Stimulated activated CD8-positive, alpha-beta memory T cell treated with anti-CD3 and anti-CD28 coated beads, Interleukin-4, amount 100 ng/mL, for 48 hours (primary cell): ENCODE results near the gene GFAP.

Experiments
- DNase-seq: peaks from one replicate; pipeline ENCODE4 v3.0.0-alpha.2; 2020

Gene GFAP

DNA sequence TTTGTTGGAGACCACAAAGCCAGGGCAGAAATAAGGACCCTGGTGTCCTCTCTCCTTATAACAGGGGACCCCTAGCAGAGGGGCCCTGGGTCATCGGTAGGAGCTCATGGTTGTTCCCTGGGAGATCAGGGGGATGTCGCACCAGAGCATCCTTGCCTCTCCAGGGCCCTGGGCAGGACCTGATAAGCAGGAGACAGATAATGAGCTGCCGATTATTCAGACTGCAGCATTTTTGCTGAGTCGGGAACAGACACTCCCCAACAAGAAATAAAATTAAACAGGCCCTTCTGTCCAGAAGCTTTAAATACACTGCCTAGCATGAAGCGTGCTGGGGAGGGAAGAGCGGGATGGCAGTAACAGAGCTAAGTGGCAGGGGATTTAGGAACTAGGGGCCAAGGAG, 15.4 kb upstream of the GFAP start:
- DNase-seq: no peak

DNA sequence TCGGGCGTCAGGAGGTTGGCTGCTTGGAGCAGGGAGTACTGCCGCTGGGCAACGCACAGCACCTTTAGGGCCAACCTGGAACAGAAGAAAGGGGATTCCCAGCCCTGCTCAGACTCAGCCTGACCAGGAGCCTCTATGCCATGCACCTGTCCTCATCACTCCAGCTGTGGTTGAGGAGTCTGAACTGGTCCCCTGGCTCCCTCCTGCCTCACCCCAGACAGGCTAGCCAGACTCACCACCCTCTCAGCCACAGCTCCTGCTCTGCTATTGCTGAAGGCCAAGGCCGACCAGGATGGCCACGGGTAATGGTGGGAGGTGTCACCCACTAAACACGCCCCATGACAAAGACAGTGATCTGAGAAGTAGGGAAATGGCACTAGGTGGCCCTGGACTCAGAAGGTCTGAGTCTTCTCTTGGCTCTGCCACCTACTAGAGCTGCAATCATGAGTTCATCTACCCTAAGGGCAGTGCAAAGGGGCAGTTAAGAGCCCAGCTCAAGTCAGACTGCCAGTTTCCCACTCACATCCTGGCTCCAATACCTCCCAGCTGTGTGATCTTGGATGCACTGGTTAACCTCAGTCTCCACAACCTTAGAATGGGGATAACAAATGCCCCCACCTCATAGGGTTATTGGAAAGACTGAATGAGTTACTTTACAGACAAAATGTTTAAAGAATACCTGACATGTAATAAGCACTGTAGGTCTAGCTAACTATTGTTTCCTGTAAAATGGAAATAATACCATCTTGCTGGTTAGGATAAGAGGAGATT, 13.8 kb upstream of the GFAP start:
- no peak for DNase-seq

DNA sequence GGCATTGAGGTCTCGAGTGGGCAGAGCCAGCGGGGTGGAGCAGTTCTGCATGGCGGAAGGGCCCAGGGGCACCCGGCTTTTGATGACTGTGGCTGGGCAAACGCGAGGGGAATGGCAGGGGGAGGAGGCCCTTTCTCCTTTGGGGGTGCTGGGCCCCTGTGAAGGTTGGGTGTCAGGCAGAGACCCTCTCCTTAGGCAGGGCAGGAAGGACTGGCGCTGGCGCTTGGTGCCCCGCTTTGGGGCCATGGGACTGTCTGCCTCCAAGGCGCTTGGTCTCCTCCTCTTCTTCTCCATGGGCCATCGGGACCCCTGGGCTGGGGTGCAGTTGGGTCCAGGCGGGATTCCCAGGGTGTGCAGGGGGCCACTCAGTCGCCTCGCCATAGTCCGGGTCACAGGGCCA, 12.8 kb upstream of the GFAP start:
- no peak for DNase-seq

DNA sequence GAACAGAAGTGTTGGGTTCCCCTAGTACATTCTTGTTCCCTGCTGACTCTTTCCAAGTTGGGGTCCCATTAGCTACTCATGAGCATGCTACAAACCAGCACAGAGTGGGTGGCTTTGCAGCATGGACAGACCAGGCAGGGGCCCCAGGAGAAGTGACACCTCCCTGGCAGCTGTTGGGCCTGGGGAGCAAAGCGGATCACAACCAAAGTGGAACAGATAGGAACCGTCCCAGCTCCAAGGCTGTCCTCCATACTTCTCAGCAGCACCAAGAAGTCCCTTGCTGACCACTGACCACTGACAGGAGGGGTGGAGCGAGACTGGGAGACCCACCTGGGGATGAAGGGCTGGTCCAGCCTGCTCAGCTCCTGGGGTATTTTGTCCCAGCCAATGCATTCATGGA, 12.4 kb upstream of the GFAP start:
- no peak for DNase-seq

DNA sequence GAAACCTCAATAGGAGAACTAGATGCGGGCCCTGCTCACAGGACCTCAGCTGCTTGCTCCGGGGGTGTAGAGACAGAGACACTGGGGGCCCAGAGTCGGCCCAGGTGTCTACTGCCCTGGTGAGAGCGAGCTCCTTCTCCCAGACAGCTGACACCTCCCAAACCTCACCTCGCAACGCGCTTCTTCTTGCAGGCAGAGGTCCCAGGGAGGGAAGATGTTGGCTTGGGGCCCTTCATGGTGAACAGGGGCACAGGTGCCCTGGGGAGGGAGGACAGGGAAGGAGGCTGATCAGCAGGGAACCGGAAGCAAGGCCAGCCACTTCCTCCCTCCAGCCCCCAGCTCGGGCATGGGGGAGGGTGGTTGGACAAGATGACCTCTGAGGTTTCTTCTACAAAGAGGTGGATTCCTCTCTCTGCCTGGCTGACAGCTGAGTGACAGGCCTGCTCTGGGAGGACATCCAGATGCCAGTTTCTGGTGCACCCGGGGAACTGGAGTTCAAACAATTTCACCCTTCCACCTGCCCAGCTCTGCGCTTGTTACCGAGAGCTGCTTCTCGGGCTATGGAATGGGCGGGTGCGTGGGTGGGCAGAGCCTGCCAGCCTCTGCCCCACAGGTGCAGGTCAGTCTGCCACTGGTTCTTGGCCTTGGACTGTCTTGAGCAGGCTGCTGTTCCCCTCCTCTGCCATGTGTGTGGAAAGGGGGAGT, 11.7 kb upstream of the GFAP start:
- no peak for DNase-seq

DNA sequence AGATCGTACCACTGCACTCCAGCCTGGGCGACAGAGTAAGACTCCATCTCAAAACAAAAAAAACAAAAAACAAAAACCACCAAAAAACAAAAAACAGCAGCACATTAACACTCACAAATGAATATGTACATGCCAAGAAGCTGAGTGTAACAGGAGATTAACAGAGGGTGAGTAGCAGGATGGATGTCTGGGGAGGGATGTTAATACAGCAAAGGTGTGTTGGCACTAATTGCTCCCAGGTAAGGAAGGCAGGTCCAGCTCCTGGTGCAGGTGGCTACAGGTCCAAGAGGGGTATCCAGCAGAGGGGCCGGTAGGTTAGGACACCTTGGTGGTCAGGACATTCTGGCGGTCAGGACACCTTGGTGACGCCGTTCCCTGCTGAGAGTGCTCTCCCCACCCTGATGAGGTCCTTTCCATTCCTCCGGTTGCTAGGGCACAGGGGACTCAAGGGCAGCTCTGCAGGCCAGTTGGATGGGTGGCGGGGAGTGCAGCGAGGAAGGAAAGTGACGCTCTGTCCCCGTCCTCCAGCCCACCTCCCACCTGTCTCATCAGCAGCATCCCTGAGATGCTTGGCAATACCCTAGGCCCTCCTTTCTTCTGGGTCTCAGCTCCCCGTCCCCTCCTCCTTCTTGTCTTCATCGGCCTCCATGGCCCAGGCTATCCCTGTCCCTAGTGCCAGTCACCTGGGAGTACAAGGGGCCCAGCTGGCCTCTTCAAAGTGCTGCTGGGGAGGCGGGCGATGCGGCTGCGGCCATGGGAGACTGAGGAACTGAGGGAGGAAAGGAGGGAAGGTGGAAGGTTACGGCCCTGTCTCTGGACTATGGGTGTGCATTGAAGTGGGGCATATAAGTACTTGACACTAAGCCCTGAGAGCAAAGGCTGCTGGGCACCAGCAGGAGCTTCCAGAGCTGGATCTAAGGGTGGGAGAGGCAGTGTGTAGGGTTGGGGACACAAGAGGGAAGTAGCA, 10.7 kb upstream of the GFAP start:
- no peak for DNase-seq

DNA sequence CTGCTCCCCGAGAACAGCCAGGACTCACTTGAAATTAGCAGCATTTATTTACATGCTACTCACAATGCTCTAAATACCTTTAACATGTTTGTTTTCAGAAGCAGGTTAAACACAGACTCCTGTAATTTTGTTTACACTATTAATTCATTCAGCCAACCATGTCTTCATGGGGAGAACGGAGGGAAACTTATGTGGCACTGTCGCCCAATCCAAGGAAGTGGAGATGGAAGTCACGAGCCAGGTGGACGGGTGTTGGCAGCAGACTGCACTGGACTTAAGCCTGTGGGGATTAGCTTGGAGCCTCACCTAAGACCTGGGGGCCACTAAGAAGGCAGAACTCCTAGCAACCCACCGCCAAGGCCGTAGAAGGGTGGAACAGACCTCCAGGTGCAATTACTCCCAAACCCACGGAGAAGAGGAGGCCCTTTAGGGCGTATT, 8.8 kb upstream of the GFAP start:
- DNase-seq: no peak

DNA sequence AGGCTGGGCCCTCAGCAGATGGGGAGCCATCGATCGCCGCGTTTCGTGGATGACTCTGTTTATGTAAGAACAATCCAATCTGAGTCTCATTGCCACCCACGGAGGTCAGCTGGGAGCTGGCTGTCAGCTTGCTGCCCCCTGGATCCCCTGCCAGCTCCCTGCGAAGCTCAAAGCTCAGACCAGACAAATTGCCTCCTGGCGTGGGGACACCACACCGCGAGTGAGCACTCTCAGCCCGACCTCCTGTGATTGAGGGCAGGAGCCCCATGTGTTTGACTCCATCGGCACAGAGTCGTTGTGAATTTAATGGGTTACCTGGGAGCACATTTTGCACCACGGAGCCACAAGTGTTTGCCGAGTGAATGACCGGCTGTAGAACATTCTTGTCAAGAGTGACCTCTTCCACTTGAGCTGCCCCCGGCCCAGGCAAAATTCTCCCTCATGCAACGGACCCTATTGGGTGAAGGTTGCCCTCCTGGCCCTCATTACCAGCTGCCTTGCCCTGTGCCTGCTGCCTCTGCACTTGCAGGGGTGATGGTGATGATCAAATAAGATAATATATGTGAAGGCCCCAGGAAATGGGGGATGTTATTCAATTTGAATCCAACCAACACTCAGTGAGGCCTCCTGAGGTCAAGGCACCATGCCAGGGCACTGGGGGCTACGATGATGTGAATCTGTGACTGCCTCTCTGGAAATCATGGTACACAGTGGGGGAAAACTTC, 7.6 kb upstream of the GFAP start:
- no peak for DNase-seq

DNA sequence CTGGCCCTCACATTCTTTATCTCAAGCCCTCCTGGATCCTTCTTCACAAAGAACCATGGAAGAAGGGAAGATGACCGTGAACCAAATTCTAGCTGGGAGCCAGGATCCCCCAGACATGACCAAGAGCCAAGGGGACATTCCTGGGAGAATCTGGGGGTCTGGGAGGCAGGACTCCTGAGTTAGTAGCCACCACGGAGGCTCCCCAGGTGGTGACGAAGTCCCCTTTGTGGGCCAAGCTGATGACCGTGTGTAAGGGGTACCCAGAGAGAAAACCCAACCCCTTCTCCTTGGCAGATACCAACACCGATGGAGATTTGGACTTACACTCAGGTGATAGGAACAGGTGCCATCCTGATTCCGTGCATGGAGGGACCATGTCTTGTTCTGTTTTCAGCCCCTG, 6.8 kb upstream of the GFAP start:
- DNase-seq: no peak

DNA sequence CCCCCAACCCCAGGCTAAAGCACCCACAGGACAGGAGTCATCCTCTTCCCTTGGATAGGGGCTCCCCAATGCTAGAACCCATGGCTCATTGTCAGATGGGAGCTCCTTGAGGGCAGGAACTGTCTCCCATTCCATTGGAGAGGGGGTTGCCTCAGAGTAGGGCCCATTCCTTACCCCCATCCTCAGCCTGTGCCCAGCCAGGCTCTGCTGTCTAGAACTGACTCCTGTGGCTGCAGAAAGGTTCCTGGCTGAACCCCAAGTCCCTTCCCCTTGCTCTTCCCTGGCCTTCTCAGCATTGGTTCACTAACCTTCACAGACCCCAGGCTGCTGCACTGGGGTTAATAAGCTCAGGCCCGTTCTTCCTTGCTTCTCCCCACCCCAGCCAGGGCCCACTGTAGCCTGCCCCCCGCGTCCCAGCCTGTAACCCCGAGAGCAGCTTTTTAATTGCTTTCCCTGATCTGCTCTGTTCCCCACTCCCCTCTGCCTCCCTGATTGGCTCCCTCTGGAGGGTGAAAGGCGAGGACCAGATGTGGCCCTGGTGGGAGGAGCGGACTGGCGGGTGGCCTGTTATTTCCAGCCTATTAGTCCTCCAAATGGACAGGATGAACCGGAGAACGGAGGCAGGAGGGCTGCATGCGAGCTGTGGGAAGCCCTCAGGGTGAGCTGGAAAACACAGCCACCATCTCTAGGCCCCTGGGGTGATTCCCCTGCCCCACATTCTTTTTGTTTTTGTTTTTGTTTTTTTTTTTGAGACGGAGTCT, 6.0 kb upstream of the GFAP start:
- DNase-seq: no peak

DNA sequence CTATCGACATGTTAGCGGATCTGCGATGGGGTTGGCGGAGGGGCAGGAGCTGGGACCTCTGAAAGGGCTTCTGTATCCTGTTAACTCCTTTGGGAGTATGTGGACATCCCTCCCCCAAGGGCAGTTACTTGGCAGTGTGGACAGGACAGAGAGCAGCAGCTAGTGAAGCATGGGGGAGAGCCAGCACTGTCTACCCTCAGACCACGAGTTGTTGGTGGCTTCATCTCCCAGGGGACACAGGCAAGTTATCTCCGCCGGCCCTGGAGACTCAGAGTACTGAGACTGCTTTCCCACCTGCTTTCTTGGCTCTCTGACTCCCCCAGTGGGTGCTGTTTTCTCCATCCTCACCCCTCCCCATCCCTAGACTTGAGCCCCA, 5.3 kb upstream of the GFAP start:
- DNase-seq: no peak

DNA sequence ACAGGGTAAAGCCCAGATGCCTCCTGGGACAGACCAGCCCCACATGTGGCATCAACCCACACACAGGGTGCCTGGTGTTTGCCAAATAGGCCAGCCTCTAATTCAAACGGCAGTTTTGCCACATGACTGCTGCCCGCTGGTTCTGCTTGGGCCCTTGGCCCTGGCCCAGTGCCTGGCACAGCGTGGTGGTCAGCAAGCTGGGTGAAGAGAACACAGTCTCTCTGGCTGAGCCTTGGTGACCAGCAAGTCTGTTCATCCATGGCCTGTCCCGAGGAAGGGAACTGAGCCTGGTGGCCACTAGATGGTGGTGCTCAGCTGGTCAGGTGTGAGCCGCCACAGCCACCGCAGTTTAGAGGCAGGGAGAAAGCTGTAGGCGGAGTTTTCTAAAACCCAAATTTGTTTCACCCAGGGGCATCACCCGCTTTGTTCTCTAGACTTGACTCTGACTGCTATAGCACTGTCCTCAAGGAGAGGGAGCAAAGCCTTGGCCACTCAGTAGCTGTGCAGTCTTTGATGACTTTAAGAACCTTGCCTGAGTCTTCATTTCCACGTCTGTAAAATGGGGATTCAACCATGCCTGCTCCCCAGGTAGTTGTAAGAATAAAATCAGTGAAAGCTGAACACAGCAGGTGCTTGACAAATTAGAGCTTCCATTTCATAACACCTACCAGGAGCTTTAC, 4.7 kb upstream of the GFAP start:
- peak; percentile 70 for DNase-seq

DNA sequence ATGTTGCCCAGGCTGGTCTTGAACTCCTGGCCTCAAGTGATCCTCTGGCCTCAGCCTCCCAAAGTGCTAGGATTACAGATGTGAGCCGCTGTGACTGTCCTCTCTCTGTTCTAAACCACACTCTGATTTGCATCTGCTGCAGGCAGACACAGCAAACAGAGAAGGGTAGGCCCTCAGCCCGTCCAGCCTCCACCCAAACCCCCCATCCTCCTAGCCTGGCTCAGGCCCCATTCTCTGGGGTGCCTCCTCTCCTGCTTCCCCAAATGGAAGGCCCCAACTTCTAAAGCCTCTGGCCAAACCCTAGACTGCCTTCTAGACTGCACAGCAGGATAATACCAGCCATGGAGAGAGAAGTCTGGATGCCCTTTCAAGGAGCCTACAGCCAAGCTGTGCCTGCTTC, 4.1 kb upstream of the GFAP start:
- DNase-seq: no peak

DNA sequence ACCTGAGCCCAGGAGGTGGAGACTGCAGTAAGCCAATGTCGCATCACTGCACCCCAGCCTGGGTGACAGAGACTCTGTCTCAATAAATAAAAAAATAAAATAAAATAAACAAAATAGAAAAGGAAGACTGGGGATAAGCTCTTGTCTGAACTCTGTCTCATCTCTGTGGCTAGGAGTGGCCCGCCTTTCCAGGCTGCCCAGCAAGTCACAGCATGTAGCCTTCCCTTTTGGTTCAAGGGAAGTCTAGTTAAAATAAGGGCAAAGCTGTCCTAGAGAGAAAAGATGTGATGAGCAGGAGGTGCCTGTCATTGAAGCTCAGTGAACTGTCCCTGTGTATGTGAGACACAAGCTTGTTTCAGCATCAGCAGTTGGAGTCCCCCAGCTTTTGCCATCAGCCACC, 2.7 kb upstream of the GFAP start:
- DNase-seq: no peak

DNA sequence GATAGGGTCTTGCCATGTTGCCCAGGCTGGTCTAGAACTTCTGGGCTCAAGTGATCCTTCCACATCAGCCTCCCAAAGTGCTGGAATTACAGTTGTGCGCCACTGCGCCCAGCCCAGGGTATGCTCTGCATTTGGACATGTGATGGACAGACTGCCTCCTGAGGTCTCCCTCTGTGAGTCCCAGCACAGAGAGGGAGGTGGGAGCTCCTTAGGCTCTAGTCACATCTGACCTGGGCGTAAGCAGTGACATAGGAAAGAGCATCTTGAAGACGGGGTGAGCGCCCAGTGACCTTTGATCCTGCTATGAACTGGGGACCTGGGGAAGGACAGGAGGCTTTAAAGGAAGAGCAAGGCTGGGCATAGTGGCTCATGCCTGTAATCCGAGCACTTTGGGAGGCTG, 2.2 kb upstream of the GFAP start:
- no peak for DNase-seq

DNA sequence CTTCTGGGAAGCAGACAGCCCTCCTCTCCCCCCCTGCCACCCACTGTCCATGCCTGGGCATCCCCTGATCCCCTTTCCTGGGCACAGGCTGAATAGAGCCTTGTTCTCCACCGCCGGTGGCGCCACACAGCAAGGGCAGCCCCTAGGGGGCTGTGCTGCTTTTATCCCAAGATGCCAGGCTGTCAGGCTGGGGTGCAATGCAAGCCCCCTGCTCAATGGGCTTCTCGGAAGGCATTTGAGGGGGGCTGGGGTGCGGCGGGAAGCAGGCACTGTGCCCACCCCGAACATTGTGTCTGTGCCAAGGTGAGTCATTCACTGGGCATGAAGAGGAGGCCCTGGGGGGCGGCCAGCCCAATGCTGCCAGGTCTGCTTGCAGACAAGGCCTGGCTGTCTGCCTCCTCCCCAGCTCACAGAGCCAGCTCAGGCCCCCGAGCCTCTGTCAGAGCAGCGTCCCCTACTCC, 1.5 kb upstream of the GFAP start:
- DNase-seq: no peak

DNA sequence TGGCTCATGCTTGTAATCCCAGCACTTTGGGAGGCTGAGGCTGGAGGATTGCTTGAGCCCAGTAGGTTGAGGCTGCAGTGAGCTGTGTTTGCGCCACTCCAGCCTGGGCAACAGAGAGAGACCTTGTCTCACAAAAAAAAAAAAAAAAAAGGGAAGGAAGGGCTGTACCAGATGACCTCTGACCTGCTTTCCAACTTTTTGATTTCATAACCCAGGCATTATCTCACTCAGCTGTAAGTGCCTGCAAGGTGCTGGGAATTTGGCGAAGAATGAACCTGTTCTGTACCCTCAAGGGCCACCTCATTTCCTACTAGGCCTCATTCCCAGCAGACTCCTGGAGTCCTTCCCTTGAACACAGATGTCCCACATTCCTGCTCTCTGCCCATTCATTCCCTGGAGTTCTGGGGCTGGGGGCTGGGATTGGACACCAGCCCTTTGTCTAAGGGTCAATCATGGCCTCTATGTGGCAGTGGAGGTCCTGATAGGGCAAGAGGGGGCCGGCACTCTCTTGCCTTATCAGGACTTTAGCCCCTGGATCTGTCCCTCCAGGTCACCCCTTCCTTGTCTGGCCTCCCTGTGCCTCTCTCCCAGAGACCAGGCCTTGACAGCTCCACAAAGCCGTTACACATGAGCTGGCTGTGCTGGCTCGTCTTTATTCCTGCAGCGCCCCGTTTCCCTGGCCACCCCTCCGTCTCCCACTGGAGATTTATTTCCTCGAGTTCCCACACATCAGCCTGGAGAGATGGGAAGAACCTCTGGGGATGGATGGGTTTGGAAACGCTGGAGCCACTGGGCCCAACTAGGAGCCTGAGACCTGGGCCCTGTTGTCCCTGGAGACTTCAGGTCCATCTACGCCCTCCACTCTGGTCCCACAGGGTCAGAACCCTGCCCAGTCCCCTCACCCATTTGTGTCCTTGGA, 821 bp upstream of the GFAP start:
- no peak for DNase-seq

DNA sequence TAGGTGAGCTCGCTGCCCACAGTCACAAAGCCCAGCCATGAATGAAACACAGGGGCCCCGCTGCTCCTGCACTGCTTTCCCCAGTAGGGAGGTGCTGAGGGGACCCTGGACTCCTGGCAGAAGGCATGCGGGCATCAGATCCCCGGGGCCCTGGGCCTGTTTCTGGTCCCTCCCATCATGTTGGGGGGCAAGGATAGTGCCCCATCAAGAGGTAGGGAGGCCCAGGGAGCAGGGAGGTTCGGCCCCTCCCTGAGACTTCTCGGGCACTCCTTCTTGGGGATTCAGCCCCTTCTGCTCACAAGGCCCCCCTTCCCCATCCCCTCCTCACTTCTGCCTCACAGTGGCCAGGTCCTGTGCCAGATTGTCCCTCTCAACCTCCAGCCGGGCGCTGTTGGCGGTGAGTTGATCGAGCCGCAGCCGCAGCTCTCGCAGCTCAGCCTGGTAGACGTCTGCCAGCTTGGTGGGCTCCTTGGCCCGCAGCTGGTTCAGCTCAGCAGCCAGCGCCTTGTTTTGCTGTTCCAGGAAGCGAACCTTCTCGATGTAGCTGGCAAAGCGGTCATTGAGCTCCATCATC, 515 bp downstream of the GFAP start:
- DNase-seq: no peak

DNA sequence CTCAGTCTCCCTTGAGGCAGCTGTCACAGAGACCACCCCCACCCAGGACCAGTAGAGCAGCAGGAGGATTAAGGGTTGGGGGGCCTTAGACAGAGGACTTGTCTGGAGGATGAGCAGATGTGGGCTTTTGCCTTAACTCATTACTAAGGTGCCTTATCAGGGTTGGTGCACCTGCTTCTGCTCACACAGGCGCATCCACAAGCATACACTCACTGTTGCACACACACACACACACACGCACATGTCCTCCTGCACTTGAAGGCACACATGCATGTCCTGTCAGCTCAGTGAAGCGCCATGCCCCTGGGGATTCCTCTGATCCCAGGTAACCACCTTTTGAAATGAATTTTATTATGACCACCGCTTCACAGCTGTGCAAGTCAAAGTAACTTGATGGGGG, 1.2 kb downstream of the GFAP start:
- DNase-seq: no peak

DNA sequence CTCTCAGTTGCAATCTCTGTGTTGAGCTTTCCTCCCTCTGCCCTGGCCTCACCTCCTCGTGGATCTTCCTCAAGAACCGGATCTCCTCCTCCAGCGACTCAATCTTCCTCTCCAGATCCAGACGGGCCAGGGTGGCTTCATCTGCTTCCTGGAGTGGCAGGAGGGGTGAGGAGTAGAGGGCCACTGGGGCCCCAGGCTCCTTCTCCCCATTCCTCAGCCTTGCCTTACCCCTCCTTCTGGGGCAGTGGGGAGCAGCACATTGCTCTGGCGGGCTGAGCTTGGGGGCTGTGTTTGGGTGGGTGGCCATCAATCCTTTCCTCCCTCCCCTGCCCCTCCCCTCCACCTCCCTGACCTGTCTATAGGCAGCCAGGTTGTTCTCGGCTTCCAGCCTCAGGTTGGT, 1.6 kb downstream of the GFAP start:
- DNase-seq: no peak
